Temporal lobe (tissue), 1 donor: Measurements from ENCODE around the gene VCL. TPM values are rescaled to one million over a fixed set of nuclear protein-coding genes. Genes with fewer than 3 reads are reported as not detected.

Experiments used
- total RNA-seq: library from RNA; depleted of rRNA; stranded (reverse); fragments of >200 nt; gene quantifications from one replicate; pipeline ENCODE4 v1.2.3, GENCODE V29; 2014

Gene VCL
- total RNA-seq, 1 donor from 2014 or later: 19.2 TPM

Other genes with a start within 250 kb of the VCL start
- gene CHCHD1, start 216.1 kb upstream of the VCL start, total RNA-seq: 14.3 TPM
- gene ZSWIM8, start 212.5 kb upstream of the VCL start, total RNA-seq: 24.8 TPM
- gene NDST2, start 186.5 kb upstream of the VCL start, total RNA-seq: 14.5 TPM
- 53.8 TPM for gene CAMK2G, start 123.6 kb upstream of the VCL start, total RNA-seq
- 0.98 TPM for gene PLAU, start 87.0 kb upstream of the VCL start, total RNA-seq
- 33.4 TPM for gene AP3M1, start 152.7 kb downstream of the VCL start, total RNA-seq
- gene ADK, start 153.1 kb downstream of the VCL start, total RNA-seq: 28.0 TPM